ENCODE data around the gene NUBP2. TPM values are rescaled to one million over a fixed set of nuclear protein-coding genes. Genes with fewer than 3 reads are reported as not detected.

Gene NUBP2
- total and polyA plus RNA-seq, 4 donors: 28.9 to 80.9 (median 54.1) TPM

DNA sequence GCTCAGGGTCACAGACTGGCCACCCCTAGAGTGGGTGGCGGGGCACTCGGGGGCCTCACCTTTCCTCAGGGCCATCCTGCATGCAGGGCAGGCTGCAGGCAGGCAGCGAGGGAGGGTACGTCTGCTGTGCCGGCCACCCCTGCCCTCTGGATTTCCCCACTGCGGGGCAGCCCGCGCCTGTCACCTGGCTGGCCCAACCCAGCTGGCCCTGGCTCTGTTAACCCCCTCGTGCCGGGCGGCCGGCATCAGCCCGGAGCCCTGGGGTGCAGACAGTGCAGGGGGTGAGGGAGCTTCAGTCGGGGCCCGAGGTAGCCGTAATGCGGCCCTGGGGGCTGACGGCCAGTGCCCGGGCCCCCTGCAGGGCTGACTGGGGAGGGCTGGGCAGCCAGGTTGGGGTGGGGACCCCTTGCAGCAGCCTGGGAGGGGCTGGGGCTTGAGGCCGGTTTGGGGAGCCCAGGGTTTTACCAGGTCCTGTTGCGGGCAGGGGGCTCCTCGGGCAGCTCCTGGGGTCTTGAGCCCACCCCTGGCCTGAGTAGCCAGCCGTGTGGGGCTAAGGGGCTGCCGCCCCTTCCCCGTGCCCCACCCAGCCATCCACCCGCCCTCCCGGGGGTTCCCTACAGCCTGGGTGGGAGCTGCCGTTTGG is 10.9 kb downstream of the NUBP2 start, which contains the start of gene IGFALS:
Gene IGFALS, minus strand, starts transcription at position 128 of the 643 bp plus-strand sequence. Its CDS starts 53 bp downstream, at position 75.
- peaks cover 0 to 22% (median 2%) of the 10 kb centered on the region in 4 donors for H3K36me3 ChIP-seq (ENCODE audit: control insufficient read depth in 4 of 4, insufficient read depth in 3 of 4, low read depth in 1 of 4, low read length in 3 of 4)
- H3K9me3 ChIP-seq (ENCODE audit: control insufficient read depth in 4 of 4, low read length in 3 of 4): no peaks in the 10 kb centered on the region
- H3K4me1 ChIP-seq (ENCODE audit: control insufficient read depth in 4 of 4, insufficient read depth in 4 of 4, low read length in 3 of 4): peaks cover 20 to 61% (median 47%) of the 10 kb centered on the region in 4 donors
- no peaks in the 10 kb centered on the region for H3K27me3 ChIP-seq (ENCODE audit: control insufficient read depth in 4 of 4, insufficient read depth in 4 of 4, low read length in 3 of 4)
- H3K27ac ChIP-seq (ENCODE audit: low read depth in 1 of 2, low read length in 2 of 2): peak within 1 kb of the TSS; percentile 64 to 76
- DNase-seq (ENCODE audit: low spot score): no peak
- peak; percentile 45 to 57 for TF ChIP-seq RXRA (IDR thresholded peaks at IDR 0.05)
- peak in 1 of 2 donors; percentile 39 for TF ChIP-seq HNF4A (conservative IDR thresholded peaks at IDR 0.05)
- TF ChIP-seq RAD21 (IDR thresholded peaks at IDR 0.05): no peak
- no peak for TF ChIP-seq EGR1 (IDR thresholded peaks at IDR 0.05; ENCODE audit: low read depth in 2 of 2)
- TF ChIP-seq, protein P1, sequence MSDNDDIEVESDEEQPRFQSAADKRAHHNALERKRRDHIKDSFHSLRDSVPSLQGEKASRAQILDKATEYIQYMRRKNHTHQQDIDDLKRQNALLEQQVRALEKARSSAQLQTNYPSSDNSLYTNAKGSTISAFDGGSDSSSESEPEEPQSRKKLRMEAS (IDR thresholded peaks at IDR 0.05): peak; percentile 11
- peak; percentile 11 for TF ChIP-seq SP1 (IDR thresholded peaks at IDR 0.05)
- peak; percentile 12 for TF ChIP-seq YY1 (IDR thresholded peaks at IDR 0.05)
- TF ChIP-seq GABPA (IDR thresholded peaks at IDR 0.05 in 1 of 2, conservative IDR thresholded peaks at IDR 0.05 in 1 of 2): peak in 1 of 2 donors; percentile 30
- WGBS: 24% methylated on average over 28 of the region's 28 CpGs
- H3K4me3 ChIP-seq (ENCODE audit: low read depth in 1 of 3, low read length in 3 of 3): peak within 1 kb of the TSS; percentile 63 to 73 (median 70)
- peak within 1 kb of the TSS in 1 of 2 donors; percentile 71 for H3K9ac ChIP-seq (ENCODE audit: low read depth in 1 of 2, low read length in 2 of 2)

DNA sequence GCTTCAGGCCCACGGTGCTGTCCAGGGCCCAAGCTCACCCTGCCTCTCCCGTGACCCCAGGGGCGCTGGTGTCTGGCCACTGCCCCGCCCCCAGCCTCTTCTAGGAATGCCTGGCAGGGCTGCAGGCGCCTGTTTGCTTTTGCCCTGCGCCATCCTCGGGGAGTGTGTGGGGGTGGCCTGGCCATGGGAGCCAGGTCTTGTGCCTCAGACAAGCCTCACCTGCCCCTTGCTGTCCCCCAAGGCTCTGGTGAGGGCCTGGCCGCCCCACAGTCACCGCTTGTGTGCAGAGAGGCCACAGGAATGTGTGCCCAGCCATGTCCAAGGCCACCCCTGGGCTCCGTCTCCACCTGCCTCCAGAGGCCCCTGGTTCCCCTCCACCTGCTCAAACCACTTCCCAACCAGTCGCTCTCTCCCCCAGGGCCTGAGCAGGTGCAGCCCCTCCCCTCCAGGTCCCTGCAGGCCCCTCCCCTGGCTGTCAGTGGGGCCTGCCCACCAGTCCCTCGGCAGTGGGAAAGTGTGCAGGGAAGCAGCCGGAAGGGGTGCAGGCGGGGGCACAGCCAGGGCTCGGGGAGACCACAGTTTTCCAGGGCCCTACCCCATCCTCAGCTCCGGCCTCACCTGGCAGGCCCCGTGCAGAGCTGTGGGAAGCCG is 11.6 kb downstream of the NUBP2 start:
- TF ChIP-seq YY1 (IDR thresholded peaks at IDR 0.05) (peak; percentile 8), FOXA2 (IDR thresholded peaks at IDR 0.05) (no peak), GABPA (IDR thresholded peaks at IDR 0.05 in 1 of 2, conservative IDR thresholded peaks at IDR 0.05 in 1 of 2) (no peak), RXRA (IDR thresholded peaks at IDR 0.05) (peak; percentile 60 to 65), HNF4G (IDR thresholded peaks at IDR 0.05) (no peak), NR2F2 (IDR thresholded peaks at IDR 0.05) (peak; percentile 7), TAF1 (conservative IDR thresholded peaks at IDR 0.05) (no peak), SP1 (IDR thresholded peaks at IDR 0.05) (peak; percentile 53), RAD21 (IDR thresholded peaks at IDR 0.05) (peak in 1 of 2 donors; percentile 36), HNF4A (conservative IDR thresholded peaks at IDR 0.05) (peak; percentile 29 to 43), EGR1 (IDR thresholded peaks at IDR 0.05; ENCODE audit: low read depth in 2 of 2) (no peak), JUND (IDR thresholded peaks at IDR 0.05) (no peak), FOXA1 (IDR thresholded peaks at IDR 0.05) (no peak)
- TF ChIP-seq, protein P2, sequence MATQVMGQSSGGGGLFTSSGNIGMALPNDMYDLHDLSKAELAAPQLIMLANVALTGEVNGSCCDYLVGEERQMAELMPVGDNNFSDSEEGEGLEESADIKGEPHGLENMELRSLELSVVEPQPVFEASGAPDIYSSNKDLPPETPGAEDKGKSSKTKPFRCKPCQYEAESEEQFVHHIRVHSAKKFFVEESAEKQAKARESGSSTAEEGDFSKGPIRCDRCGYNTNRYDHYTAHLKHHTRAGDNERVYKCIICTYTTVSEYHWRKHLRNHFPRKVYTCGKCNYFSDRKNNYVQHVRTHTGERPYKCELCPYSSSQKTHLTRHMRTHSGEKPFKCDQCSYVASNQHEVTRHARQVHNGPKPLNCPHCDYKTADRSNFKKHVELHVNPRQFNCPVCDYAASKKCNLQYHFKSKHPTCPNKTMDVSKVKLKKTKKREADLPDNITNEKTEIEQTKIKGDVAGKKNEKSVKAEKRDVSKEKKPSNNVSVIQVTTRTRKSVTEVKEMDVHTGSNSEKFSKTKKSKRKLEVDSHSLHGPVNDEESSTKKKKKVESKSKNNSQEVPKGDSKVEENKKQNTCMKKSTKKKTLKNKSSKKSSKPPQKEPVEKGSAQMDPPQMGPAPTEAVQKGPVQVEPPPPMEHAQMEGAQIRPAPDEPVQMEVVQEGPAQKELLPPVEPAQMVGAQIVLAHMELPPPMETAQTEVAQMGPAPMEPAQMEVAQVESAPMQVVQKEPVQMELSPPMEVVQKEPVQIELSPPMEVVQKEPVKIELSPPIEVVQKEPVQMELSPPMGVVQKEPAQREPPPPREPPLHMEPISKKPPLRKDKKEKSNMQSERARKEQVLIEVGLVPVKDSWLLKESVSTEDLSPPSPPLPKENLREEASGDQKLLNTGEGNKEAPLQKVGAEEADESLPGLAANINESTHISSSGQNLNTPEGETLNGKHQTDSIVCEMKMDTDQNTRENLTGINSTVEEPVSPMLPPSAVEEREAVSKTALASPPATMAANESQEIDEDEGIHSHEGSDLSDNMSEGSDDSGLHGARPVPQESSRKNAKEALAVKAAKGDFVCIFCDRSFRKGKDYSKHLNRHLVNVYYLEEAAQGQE (IDR thresholded peaks at IDR 0.05): no peak
- TF ChIP-seq, protein P1 (IDR thresholded peaks at IDR 0.05): no peak
- TF ChIP-seq, protein P3, sequence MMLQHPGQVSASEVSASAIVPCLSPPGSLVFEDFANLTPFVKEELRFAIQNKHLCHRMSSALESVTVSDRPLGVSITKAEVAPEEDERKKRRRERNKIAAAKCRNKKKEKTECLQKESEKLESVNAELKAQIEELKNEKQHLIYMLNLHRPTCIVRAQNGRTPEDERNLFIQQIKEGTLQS (IDR thresholded peaks at IDR 0.05): no peak
- TF ChIP-seq, protein P4, sequence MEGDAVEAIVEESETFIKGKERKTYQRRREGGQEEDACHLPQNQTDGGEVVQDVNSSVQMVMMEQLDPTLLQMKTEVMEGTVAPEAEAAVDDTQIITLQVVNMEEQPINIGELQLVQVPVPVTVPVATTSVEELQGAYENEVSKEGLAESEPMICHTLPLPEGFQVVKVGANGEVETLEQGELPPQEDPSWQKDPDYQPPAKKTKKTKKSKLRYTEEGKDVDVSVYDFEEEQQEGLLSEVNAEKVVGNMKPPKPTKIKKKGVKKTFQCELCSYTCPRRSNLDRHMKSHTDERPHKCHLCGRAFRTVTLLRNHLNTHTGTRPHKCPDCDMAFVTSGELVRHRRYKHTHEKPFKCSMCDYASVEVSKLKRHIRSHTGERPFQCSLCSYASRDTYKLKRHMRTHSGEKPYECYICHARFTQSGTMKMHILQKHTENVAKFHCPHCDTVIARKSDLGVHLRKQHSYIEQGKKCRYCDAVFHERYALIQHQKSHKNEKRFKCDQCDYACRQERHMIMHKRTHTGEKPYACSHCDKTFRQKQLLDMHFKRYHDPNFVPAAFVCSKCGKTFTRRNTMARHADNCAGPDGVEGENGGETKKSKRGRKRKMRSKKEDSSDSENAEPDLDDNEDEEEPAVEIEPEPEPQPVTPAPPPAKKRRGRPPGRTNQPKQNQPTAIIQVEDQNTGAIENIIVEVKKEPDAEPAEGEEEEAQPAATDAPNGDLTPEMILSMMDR (IDR thresholded peaks at IDR 0.05; ENCODE audit: low read depth, low read length, missing input control): no peak
- TF ChIP-seq, protein P5, sequence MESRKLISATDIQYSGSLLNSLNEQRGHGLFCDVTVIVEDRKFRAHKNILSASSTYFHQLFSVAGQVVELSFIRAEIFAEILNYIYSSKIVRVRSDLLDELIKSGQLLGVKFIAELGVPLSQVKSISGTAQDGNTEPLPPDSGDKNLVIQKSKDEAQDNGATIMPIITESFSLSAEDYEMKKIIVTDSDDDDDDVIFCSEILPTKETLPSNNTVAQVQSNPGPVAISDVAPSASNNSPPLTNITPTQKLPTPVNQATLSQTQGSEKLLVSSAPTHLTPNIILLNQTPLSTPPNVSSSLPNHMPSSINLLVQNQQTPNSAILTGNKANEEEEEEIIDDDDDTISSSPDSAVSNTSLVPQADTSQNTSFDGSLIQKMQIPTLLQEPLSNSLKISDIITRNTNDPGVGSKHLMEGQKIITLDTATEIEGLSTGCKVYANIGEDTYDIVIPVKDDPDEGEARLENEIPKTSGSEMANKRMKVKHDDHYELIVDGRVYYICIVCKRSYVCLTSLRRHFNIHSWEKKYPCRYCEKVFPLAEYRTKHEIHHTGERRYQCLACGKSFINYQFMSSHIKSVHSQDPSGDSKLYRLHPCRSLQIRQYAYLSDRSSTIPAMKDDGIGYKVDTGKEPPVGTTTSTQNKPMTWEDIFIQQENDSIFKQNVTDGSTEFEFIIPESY (IDR thresholded peaks at IDR 0.05): no peak
- H3K27me3 ChIP-seq (ENCODE audit: control insufficient read depth in 4 of 4, insufficient read depth in 4 of 4, low read length in 3 of 4): no peaks in the 10 kb centered on the region
- peak overlapping the region; percentile 41 to 73 (median 70) for H3K4me3 ChIP-seq (ENCODE audit: low read depth in 1 of 3, low read length in 3 of 3)
- no peak for DNase-seq (ENCODE audit: low spot score)
- WGBS: 31% methylated on average over 18 of the region's 18 CpGs
- peak overlapping the region in 1 of 2 donors; percentile 16 for H3K9ac ChIP-seq (ENCODE audit: low read depth in 1 of 2, low read length in 2 of 2)
- H3K27ac ChIP-seq (ENCODE audit: low read depth in 1 of 2, low read length in 2 of 2): peak overlapping the region; percentile 64 to 76
- H3K36me3 ChIP-seq (ENCODE audit: control insufficient read depth in 4 of 4, insufficient read depth in 3 of 4, low read depth in 1 of 4, low read length in 3 of 4): peaks cover 0 to 15% (median under 1%) of the 10 kb centered on the region in 4 donors
- H3K9me3 ChIP-seq (ENCODE audit: control insufficient read depth in 4 of 4, low read length in 3 of 4): no peaks in the 10 kb centered on the region
- H3K4me1 ChIP-seq (ENCODE audit: control insufficient read depth in 4 of 4, insufficient read depth in 4 of 4, low read length in 3 of 4): peaks cover 20 to 57% (median 44%) of the 10 kb centered on the region in 4 donors

All from liver (tissue), 9 donors.